Parathyroid adenoma (tissue), 2 donors: ENCODE data around the gene PLXNA2.
A peak's percentile ranks its signal among the peaks of the same experiment; 100 is the strongest.

Experiments
- H2AFZ ChIP-seq: fragments of 300-600 bp; sonication (generic); one replicate; pipeline ENCODE4 v1.7.0; 2017; ENCODE audit warnings: antibody characterized with exemption, mild to moderate bottlenecking
- H3K27ac ChIP-seq: fragments of 300-600 bp; sonication (generic); one replicate; pipeline ENCODE4 v1.7.0; 2017
- H3K27me3 ChIP-seq: fragments of 300-600 bp; sonication (generic); one replicate; pipeline ENCODE4 v1.7.0; 2017; ENCODE audit warnings: low read length; ENCODE audit not compliant: control insufficient read depth, insufficient read depth
- H3K36me3 ChIP-seq: fragments of 300-600 bp; sonication (generic); one replicate; pipeline ENCODE4 v1.7.0; 2017; ENCODE audit warnings: low read length; ENCODE audit not compliant: control insufficient read depth, insufficient read depth
- H3K4me1 ChIP-seq: fragments of 300-600 bp; sonication (generic); one replicate; pipeline ENCODE4 v1.7.0; 2017; ENCODE audit warnings: control low read depth
- H3K4me2 ChIP-seq: fragments of 300-600 bp; sonication (generic); one replicate; pipeline ENCODE4 v1.7.0; 2017; ENCODE audit warnings: low read length
- H3K4me3 ChIP-seq: fragments of 300-600 bp; sonication (generic); one replicate; pipeline ENCODE4 v1.7.0; 2017; ENCODE audit warnings: low read depth, low read length
- H3K79me2 ChIP-seq: fragments of 300-600 bp; sonication (generic); one replicate; pipeline ENCODE4 v1.7.0; 2017; ENCODE audit warnings: control low read depth
- H3K9ac ChIP-seq: fragments of 300-600 bp; sonication (generic); one replicate; pipeline ENCODE4 v1.7.0; 2017; ENCODE audit warnings: mild to moderate bottlenecking
- H3K9me3 ChIP-seq: fragments of 300-600 bp; sonication (generic); one replicate; pipeline ENCODE4 v1.7.0; 2017; ENCODE audit warnings: low read length; ENCODE audit not compliant: control insufficient read depth
- TF ChIP-seq, protein P1 (sequence below): fragments of 300-600 bp; sonication (generic); IDR thresholded peaks from one replicate; pipeline ENCODE4 v1.7.0; 2017; ENCODE audit warnings: antibody characterized with exemption, mild to moderate bottlenecking
- donor health status: primary hyperparathyroidism.

The PLXNA2 gene

DNA sequence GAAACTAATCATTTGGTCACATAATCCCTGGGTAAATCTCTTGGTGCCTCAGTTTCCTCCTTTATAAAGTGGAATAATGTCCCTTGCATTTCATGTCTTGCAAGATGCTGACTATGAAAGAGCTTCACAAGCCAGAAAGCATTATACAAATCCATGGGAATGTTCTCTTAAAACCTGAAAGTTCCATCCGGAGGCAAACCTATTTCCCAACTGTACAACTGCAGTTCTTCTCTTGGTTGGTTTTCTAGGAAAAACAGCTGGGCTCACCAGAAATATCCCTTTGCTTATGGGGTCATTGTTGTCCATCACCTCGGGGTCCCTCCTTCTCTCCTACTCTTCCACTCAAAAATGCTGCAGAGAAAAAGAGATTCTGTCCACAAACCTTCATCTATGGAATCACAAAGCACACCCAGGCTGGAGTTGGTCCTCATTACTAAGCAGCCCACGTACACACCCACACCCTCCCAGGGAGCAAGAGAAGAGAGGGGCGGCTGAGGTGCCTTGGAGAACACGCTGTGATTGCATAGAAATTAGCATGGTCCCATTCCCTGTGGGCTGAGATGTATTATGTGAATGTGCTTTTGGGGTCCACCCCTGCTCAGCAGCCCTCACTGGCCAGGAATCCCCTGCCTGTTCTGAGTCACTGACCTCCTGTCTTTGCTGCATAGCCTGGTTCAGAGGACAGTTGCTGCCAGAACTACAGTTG, 5.0 kb upstream of the PLXNA2 start:
- Histone ChIP-seq H2AFZ (no peak overlapping the region), H3K79me2 (no peaks in the 10 kb centered on the region), H3K9ac (no peak overlapping the region), H3K9me3 (no peaks in the 10 kb centered on the region), H3K36me3 (no peaks in the 10 kb centered on the region), H3K4me1 (no peaks in the 10 kb centered on the region), H3K27me3 (no peaks in the 10 kb centered on the region), H3K4me3 (no peak overlapping the region), H3K27ac (no peak overlapping the region), H3K4me2 (no peak overlapping the region)
- TF ChIP-seq, protein P1, sequence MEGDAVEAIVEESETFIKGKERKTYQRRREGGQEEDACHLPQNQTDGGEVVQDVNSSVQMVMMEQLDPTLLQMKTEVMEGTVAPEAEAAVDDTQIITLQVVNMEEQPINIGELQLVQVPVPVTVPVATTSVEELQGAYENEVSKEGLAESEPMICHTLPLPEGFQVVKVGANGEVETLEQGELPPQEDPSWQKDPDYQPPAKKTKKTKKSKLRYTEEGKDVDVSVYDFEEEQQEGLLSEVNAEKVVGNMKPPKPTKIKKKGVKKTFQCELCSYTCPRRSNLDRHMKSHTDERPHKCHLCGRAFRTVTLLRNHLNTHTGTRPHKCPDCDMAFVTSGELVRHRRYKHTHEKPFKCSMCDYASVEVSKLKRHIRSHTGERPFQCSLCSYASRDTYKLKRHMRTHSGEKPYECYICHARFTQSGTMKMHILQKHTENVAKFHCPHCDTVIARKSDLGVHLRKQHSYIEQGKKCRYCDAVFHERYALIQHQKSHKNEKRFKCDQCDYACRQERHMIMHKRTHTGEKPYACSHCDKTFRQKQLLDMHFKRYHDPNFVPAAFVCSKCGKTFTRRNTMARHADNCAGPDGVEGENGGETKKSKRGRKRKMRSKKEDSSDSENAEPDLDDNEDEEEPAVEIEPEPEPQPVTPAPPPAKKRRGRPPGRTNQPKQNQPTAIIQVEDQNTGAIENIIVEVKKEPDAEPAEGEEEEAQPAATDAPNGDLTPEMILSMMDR: no peak

DNA sequence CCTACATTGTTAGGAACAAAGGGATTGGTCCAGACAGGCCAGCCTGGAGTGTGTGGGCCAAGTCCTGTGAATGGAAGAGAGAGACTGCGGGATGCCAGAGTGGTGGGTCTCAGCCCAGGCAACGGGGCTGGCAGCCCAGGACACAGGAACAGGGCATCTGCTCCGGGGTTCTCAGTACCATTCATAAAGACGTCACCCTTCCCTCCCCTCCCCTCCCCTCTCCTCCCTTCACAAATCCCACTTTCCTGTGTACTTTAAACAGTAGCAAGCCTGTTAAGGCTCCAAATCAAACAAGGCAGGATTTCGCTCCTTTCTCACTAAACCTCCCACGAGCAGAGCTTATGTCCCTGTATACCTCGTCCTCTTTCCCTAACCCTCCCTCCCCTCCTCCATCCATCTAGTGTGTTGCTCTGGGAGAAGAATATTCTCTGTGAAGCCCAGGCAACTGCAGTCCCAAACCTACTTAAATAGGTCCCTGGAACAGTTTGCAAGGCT, 4.2 kb upstream of the PLXNA2 start:
- Histone ChIP-seq H3K79me2 (no peaks in the 10 kb centered on the region), H3K9me3 (no peaks in the 10 kb centered on the region), H3K4me1 (no peaks in the 10 kb centered on the region), H3K27ac (no peak overlapping the region), H3K27me3 (no peaks in the 10 kb centered on the region), H3K4me3 (no peak overlapping the region), H3K36me3 (no peaks in the 10 kb centered on the region), H3K9ac (no peak overlapping the region), H3K4me2 (no peak overlapping the region), H2AFZ (no peak overlapping the region)
- TF ChIP-seq, protein P1: no peak

DNA sequence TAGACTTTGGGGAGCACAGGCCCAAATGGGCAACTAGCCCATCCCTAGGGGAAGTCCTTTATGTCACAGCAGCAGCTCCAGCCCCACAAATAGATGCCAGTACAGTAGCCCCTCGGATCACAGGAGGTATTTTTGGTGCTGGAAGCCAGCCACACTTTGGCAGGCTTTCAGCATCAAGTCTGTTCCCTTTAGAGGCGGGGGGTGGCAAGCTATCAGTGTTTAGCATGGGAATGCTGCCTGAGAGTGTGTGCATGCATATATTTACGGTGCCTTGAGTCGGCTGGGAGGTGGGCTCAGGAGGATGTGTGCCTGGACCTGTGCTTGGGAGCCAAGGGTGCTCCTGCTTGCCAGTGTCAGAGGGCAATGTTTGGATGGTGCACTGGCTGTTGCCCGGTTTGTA, 3.5 kb upstream of the PLXNA2 start:
- H3K4me3 ChIP-seq: no peak overlapping the region
- H3K9ac ChIP-seq: no peak overlapping the region
- H3K27ac ChIP-seq: no peak overlapping the region
- no peaks in the 10 kb centered on the region for H3K9me3 ChIP-seq
- TF ChIP-seq, protein P1: no peak
- H3K27me3 ChIP-seq: no peaks in the 10 kb centered on the region
- no peaks in the 10 kb centered on the region for H3K4me1 ChIP-seq
- H3K36me3 ChIP-seq: no peaks in the 10 kb centered on the region
- H3K79me2 ChIP-seq: no peaks in the 10 kb centered on the region
- no peak overlapping the region for H2AFZ ChIP-seq
- H3K4me2 ChIP-seq: no peak overlapping the region

DNA sequence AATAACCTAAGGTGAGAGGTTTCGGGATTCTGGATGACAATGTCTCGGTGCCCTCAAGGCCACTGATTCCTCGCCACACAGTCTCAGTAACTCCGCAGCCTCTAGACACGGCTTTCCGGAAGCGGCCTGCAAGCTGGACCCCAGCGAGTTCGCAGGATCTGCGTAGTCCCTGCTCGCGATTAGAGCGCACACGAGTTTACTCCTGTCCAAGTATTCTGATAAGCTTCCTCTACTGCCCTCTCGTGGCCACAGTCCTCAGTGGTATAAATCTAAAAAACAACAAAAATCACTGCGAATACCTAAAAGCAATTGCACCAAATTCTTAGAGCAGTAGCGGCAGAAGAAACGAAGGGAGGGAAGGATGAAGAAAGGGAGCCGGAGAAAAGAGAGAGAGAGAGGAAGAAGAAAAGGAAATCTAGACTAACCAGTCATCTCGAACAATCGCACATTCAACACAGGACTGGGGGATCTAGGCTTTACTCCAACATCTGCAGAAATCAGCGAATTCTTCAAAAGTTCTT, 1.1 kb upstream of the PLXNA2 start:
- Histone ChIP-seq H3K9me3 (no peaks in the 10 kb centered on the region), H3K79me2 (no peaks in the 10 kb centered on the region), H3K4me1 (no peaks in the 10 kb centered on the region), H3K4me3 (peak overlapping the region; percentile 82), H3K27me3 (no peaks in the 10 kb centered on the region), H3K27ac (peak overlapping the region; percentile 74), H3K4me2 (peak overlapping the region; percentile 97), H2AFZ (peak overlapping the region; percentile 90), H3K36me3 (no peaks in the 10 kb centered on the region), H3K9ac (no peak overlapping the region)
- TF ChIP-seq, protein P1: peak; percentile 67

DNA sequence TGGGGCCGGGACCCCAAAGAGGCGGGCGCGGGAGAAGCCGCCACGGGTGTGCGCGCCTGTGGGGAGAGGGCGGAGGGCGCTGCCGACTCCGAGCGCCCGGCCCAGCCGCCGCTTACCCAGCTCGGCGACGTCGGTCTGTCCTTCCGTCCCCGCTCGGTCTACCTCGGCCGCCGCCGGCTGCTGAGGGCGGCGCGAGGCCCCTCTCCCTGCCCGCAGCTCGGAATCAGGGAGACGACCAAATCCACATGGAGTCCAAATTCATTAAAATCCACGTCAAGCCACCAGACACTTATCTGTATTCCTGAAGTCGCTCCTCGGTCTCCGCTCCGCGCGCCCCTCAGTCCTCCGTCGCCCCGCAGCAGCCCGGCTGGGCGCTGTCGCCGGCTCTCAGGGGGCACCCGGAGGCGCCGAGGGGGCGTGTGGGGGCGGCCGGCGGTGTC, 637 bp downstream of the PLXNA2 start:
- H3K4me1 ChIP-seq: no peaks in the 10 kb centered on the region
- peak overlapping the region; percentile 80 for H3K27ac ChIP-seq
- no peak overlapping the region for H3K9ac ChIP-seq
- H3K36me3 ChIP-seq: no peaks in the 10 kb centered on the region
- TF ChIP-seq, protein P1: no peak
- H3K4me3 ChIP-seq: peak overlapping the region; percentile 82
- peak overlapping the region; percentile 97 for H3K4me2 ChIP-seq
- no peaks in the 10 kb centered on the region for H3K27me3 ChIP-seq
- peak overlapping the region; percentile 78 for H2AFZ ChIP-seq
- H3K9me3 ChIP-seq: no peaks in the 10 kb centered on the region
- H3K79me2 ChIP-seq: no peaks in the 10 kb centered on the region
